ENCODE data around the gene PLEKHG4B. TPM values are rescaled to one million over a fixed set of nuclear protein-coding genes. Genes with fewer than 3 reads are reported as not detected.

PLEKHG4B gene
- total and polyA plus RNA-seq, 2 of the 4 experiments (the other 2 are of a cell fraction) = 1.1 TPM

DNA sequence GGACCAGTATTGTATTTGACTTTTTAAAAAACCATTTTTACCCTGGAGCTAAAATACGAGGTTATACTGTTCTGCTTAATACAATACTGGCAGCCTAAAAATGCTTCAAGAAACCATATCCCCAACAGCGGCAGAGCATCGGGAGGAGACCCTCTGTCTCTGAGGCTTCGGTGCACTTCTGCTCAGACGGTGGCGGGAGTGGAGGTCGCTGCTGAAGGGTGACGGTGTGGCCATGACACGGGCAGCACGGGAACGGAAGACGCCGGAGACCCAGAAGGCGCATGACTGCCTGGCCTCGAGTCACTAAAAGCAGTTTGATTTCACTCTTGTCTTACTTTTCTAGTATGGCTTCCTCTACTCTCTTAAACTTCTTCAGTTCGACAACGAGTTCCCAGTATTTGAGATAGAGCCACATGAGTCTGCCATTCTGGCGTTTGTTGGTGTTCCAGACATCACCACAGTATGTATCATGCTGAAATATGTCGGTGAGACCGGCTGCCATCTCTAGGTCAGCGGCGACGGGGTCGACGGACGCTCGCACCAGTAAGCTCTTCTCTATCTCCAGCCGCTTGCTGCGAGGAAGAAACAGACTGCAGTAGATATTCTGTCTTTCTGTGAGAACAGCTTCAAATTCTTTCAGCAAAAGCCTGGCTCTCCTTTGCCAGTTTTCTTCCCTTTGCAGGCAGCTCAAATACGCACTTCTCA is 113.2 kb downstream of the PLEKHG4B start:
- H3K9me1 ChIP-seq (ENCODE audit: insufficient read depth, low read length) = peaks cover 6% of the 10 kb centered on the region; the same call in 1 of the 2 replicates
- no peak overlapping the region for H3K18ac ChIP-seq (ENCODE audit: low read depth, low read length)
- BruUV-seq (replicated peaks) = TSS peak; percentile 71
- TF ChIP-seq MAFK (IDR thresholded peaks at IDR 0.05; ENCODE audit: low read depth, low read length) = no peak
- no peak for TF ChIP-seq USF2 (IDR thresholded peaks at IDR 0.05; ENCODE audit: low read depth, low read length)
- TF ChIP-seq SMC3 (IDR thresholded peaks at IDR 0.05; ENCODE audit: low read depth, low read length) = no peak
- no peak for TF ChIP-seq FOS (IDR thresholded peaks at IDR 0.05; ENCODE audit: low read depth, low read length)
- TF ChIP-seq BHLHE40 (IDR thresholded peaks at IDR 0.05; ENCODE audit: low read depth, low read length) = no peak
- no peak for TF ChIP-seq MAZ (IDR thresholded peaks at IDR 0.05; ENCODE audit: borderline replicate concordance, low read depth, low read length)
- no peak for TF ChIP-seq RCOR1 (IDR thresholded peaks at IDR 0.05; ENCODE audit: insufficient replicate concordance, low read length)
- no peak for TF ChIP-seq CEBPB (IDR thresholded peaks at IDR 0.05; ENCODE audit: low read depth, low read length)
- TF ChIP-seq NFE2L2 (IDR thresholded peaks at IDR 0.05; ENCODE audit: low read depth, low read length) = no peak
- no peak for TF ChIP-seq RAD21 (IDR thresholded peaks at IDR 0.05; ENCODE audit: low read length)
- no peak for TF ChIP-seq RFX5 (IDR thresholded peaks at IDR 0.05; ENCODE audit: low read depth, low read length)
- no peak for TF ChIP-seq CHD1 (IDR thresholded peaks at IDR 0.05; ENCODE audit: low read depth, low read length)
- TF ChIP-seq, protein P1, sequence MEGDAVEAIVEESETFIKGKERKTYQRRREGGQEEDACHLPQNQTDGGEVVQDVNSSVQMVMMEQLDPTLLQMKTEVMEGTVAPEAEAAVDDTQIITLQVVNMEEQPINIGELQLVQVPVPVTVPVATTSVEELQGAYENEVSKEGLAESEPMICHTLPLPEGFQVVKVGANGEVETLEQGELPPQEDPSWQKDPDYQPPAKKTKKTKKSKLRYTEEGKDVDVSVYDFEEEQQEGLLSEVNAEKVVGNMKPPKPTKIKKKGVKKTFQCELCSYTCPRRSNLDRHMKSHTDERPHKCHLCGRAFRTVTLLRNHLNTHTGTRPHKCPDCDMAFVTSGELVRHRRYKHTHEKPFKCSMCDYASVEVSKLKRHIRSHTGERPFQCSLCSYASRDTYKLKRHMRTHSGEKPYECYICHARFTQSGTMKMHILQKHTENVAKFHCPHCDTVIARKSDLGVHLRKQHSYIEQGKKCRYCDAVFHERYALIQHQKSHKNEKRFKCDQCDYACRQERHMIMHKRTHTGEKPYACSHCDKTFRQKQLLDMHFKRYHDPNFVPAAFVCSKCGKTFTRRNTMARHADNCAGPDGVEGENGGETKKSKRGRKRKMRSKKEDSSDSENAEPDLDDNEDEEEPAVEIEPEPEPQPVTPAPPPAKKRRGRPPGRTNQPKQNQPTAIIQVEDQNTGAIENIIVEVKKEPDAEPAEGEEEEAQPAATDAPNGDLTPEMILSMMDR (conservative IDR thresholded peaks at IDR 0.05; ENCODE audit: low read depth, low read length) = no peak
- no peak for TF ChIP-seq MXI1 (IDR thresholded peaks at IDR 0.05; ENCODE audit: borderline replicate concordance, low read depth, low read length)
- TF ChIP-seq POLR2A (IDR thresholded peaks at IDR 0.05; ENCODE audit: low read depth, low read length) = no peak
- no peak for TF ChIP-seq ELK1 (IDR thresholded peaks at IDR 0.05; ENCODE audit: borderline replicate concordance, low read depth, low read length)
- H3K4ac ChIP-seq (ENCODE audit: low read depth, low read length) = no peak overlapping the region
- 94% methylated on average over 16 of the region's 30 CpGs; no CpG with 5 or more reads in 1 of the 2 experiments for WGBS, 2 experiments (ENCODE audit: extremely low coverage in 2 of 2, insufficient read length in 1 of 2)
- DNase-seq (no peak), ATAC-seq (ENCODE audit: low read depth) (no peak)
- no peak overlapping the region for H4K5ac ChIP-seq (ENCODE audit: low read depth, low read length)
- H4K20me1 ChIP-seq (ENCODE audit: insufficient read depth, low read length) = peaks cover 34% of the 10 kb centered on the region
- H3K27ac ChIP-seq (ENCODE audit: insufficient read depth, low read length) = no peak overlapping the region
- no peak overlapping the region for H2BK20ac ChIP-seq (ENCODE audit: low read depth, low read length)
- no peak overlapping the region for H2AFZ ChIP-seq (replicated peaks; ENCODE audit: low read length, poor library complexity)
- no peak overlapping the region for H4K91ac ChIP-seq (ENCODE audit: insufficient read depth, low read depth, low read length)
- ChIA-PET CTCF (no interaction called here), POLR2A (ENCODE audit: unreplicated experiment) (no interaction called here)
- H3K23ac ChIP-seq (ENCODE audit: low read depth, low read length) = no peak overlapping the region
- no peak overlapping the region for H4K8ac ChIP-seq (ENCODE audit: low read depth in 2 of 2, low read length in 2 of 2)
- H3K4me3 ChIP-seq (ENCODE audit: insufficient read depth, low read depth, low read length) = no peak overlapping the region
- peaks cover 16% of the 10 kb centered on the region for H3K36me3 ChIP-seq (ENCODE audit: control insufficient read depth, insufficient read depth, low read length)
- H2AK5ac ChIP-seq (ENCODE audit: low read depth, low read length) = no peak overlapping the region
- H3K56ac ChIP-seq (ENCODE audit: extremely low read depth, insufficient read depth, low read length) = no peak overlapping the region
- H2BK5ac ChIP-seq (ENCODE audit: low read depth, low read length, poor library complexity, severe bottlenecking) = no peak overlapping the region
- no peak overlapping the region for H2AK9ac ChIP-seq (replicated peaks; ENCODE audit: low read depth, low read length, poor library complexity)
- no peak overlapping the region for H2BK15ac ChIP-seq (ENCODE audit: low read depth, low read length)
- H3K9ac ChIP-seq (ENCODE audit: low read depth, low read length) = no peak overlapping the region
- H2BK120ac ChIP-seq (ENCODE audit: low read depth, low read length) = no peak overlapping the region
- H3K27me3 ChIP-seq (ENCODE audit: control insufficient read depth, insufficient read depth, low read length) = no peaks in the 10 kb centered on the region
- H3K14ac ChIP-seq (replicated peaks; ENCODE audit: low read depth, low read length) = no peak overlapping the region
- H3K79me1 ChIP-seq (ENCODE audit: low read depth in 1 of 2, low read length in 2 of 2) = peaks cover 29 to 31% of the 10 kb centered on the region in 2 experiments
- intact Hi-C loops (cut with micrococcal nuclease) (no loop called here), dilution Hi-C loops (cut with HindIII; ENCODE audit: low sequenced_read_pairs, unreplicated experiment) (no loop called here), in situ Hi-C loops (cut with MboI; ENCODE audit: low sequenced_read_pairs) (no loop called here)
- H3K4me2 ChIP-seq (ENCODE audit: low read depth, low read length) = no peak overlapping the region
- 0 out of 2 replicates have a peak, but pooled peaks cover 2% of the 10 kb centered on the region for H3K4me1 ChIP-seq (ENCODE audit: control insufficient read depth, insufficient read depth, low read length)
- no peaks in the 10 kb centered on the region for H3K9me3 ChIP-seq (ENCODE audit: control insufficient read depth, insufficient read depth, low read length)

Measured in IMR-90 (cell line).